ENCODE measurements around the gene C1orf146. TPM values are rescaled to one million over a fixed set of nuclear protein-coding genes. Genes with fewer than 3 reads are reported as not detected.
"Not testable (repeated sequence)": the region's sequence is repeated elsewhere in the genome, so short reads cannot be mapped to it uniquely, and the experiment has no call there.

C1orf146 gene
- total RNA-seq, 4 donors from 2014 or later: not detected

DNA sequence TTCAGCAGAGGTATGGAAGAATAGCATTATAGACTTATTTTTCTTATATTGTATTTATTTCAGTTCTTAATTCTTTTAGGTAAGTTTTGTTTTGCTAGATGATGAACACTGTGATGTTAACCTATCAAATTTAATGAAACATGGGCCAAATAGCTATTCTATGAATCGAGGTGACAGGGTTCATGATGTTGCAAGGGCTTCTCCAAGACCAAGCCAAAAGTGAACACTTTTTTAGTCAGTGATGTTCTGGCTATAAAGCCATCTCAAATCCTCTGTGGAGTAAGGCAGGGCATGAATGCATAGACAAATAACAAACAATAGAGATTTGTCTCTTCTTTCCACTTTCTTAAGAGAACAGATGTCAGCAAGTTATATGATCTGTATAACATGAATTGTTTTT is 26.7 kb downstream of the C1orf146 start:
- Histone ChIP-seq H3K4me3 (no peak overlapping the region), H3K9me3 (no peaks in the 10 kb centered on the region), H3K36me3 (peaks cover 0 to 4% of the 10 kb centered on the region in 2 donors), H3K4me1 (no peaks in the 10 kb centered on the region), H3K27me3 (no peaks in the 10 kb centered on the region), H3K27ac (no peak overlapping the region)
- no peak for DNase-seq
- TF ChIP-seq POLR2A (IDR thresholded peaks at IDR 0.05): no peak
- TF ChIP-seq, protein P1, sequence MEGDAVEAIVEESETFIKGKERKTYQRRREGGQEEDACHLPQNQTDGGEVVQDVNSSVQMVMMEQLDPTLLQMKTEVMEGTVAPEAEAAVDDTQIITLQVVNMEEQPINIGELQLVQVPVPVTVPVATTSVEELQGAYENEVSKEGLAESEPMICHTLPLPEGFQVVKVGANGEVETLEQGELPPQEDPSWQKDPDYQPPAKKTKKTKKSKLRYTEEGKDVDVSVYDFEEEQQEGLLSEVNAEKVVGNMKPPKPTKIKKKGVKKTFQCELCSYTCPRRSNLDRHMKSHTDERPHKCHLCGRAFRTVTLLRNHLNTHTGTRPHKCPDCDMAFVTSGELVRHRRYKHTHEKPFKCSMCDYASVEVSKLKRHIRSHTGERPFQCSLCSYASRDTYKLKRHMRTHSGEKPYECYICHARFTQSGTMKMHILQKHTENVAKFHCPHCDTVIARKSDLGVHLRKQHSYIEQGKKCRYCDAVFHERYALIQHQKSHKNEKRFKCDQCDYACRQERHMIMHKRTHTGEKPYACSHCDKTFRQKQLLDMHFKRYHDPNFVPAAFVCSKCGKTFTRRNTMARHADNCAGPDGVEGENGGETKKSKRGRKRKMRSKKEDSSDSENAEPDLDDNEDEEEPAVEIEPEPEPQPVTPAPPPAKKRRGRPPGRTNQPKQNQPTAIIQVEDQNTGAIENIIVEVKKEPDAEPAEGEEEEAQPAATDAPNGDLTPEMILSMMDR (IDR thresholded peaks at IDR 0.05 in 4 of 5, conservative IDR thresholded peaks at IDR 0.05 in 1 of 5): no peak
- in situ Hi-C loops (cut with MboI; ENCODE audit: low sequenced_read_pairs in 4 of 4) (no loop called here), intact Hi-C loops (cut with DNase I; ENCODE audit: low total_unique reads) (no loop called here)
- ATAC-seq: no peak

DNA sequence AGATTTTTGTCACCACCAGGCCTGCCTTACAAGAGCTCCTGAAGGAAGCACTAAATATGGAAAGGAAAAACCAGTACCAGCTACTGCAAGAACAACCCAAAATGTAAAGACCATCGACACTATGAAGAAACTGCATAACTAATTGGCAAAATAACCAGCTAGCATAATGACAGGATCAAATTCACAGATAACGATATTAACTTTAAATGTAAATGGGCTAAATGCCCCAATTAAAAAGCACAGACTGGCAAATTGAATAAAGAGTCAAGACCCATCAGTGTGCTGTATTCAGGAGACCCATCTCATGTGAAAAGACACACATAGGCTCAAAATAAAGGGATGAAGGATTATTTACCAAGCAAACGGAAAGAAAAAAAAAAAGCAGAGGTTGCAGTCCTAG is 37.0 kb downstream of the C1orf146 start:
- peaks cover 0 to 21% of the 10 kb centered on the region in 2 donors for H3K36me3 ChIP-seq
- H3K27ac ChIP-seq; H3K27me3 ChIP-seq; ATAC-seq; DNase-seq; H3K4me3 ChIP-seq; H3K9me3 ChIP-seq; in situ Hi-C loops (cut with MboI; ENCODE audit: low sequenced_read_pairs in 4 of 4); H3K4me1 ChIP-seq; intact Hi-C loops (cut with DNase I; ENCODE audit: low total_unique reads): not testable (repeated sequence)

DNA sequence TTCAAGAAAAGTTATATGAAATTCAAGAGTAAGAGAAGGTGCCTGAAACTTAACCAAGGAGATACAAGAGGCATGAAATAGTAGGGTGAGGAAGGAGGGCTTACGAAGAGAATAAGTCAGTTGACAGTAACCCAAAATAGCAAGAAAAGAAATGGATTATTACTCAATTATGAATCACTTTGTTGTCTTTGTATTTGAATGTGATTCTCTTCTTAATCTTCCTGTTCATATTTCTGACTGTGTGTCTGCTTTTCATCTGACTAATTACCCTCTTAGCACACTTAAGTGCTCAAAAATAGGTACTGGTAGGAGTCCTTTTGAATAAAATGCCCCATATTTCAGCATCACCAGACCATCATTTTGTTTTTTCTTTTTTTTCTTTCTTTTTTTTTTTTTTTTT is 41.6 kb downstream of the C1orf146 start:
- ATAC-seq (no peak), DNase-seq (no peak)
- H3K27me3 ChIP-seq: no peaks in the 10 kb centered on the region
- in situ Hi-C loops (cut with MboI; ENCODE audit: low sequenced_read_pairs in 4 of 4): no loop called here
- no peak overlapping the region for H3K4me3 ChIP-seq
- no peaks in the 10 kb centered on the region for H3K9me3 ChIP-seq
- no peaks in the 10 kb centered on the region for H3K4me1 ChIP-seq
- intact Hi-C loops (cut with DNase I; ENCODE audit: low total_unique reads): no loop called here
- TF ChIP-seq, protein P1 (IDR thresholded peaks at IDR 0.05 in 4 of 5, conservative IDR thresholded peaks at IDR 0.05 in 1 of 5): no peak
- TF ChIP-seq POLR2A (IDR thresholded peaks at IDR 0.05): no peak
- no peak overlapping the region for H3K27ac ChIP-seq
- peaks cover 0 to 22% of the 10 kb centered on the region in 2 donors for H3K36me3 ChIP-seq

DNA sequence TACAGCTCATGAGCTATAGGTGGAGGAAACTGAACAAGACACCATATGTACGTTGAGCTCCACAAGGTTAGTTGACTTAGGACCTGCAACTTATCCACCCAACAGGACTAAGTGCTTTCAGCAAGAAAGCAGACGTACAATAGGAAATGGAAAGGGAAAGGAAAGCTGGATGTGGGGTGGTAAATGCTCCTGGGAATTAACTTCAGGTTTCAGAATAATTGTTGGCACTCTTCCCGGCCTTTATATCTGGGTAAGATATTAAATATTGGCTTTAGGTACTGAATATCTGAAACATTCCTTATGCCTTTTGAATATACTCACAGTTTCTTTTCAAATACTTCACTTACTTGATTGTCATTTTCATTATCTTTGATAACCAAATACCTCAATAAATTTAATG is 44.8 kb downstream of the C1orf146 start:
- Histone ChIP-seq H3K4me1 (no peaks in the 10 kb centered on the region), H3K27me3 (no peaks in the 10 kb centered on the region), H3K9me3 (no peaks in the 10 kb centered on the region), H3K27ac (no peak overlapping the region), H3K36me3 (peaks cover 0 to 35% of the 10 kb centered on the region in 2 donors), H3K4me3 (no peak overlapping the region)
- intact Hi-C loops (cut with DNase I; ENCODE audit: low total_unique reads) (no loop called here), in situ Hi-C loops (cut with MboI; ENCODE audit: low sequenced_read_pairs in 4 of 4) (no loop called here)
- ATAC-seq: no peak
- no peak for TF ChIP-seq POLR2A (IDR thresholded peaks at IDR 0.05)
- TF ChIP-seq, protein P1 (IDR thresholded peaks at IDR 0.05 in 4 of 5, conservative IDR thresholded peaks at IDR 0.05 in 1 of 5): no peak
- DNase-seq: no peak

DNA sequence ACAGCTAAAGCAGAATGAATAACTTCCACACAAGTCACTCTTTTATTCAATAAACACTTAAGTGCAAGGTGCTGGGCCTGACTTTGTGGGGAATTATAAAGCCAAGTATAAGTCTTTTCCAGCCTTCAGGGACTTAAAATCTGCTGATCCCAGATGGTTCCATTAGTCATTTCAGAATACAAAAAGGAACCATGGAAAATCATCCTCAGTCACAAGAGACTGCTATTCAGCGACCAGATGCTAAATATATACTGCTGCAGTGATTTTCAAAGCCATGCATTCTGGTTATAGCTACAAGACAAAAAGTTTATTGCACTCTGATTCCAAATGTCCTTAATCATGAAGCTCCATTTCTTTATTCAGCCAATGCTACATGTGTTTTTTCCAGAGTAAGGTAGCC is 55.3 kb downstream of the C1orf146 start:
- Histone ChIP-seq H3K36me3 (peaks cover 3 to 14% of the 10 kb centered on the region in 2 donors), H3K27ac (no peak overlapping the region), H3K4me3 (no peak overlapping the region), H3K4me1 (no peaks in the 10 kb centered on the region), H3K9me3 (no peaks in the 10 kb centered on the region), H3K27me3 (no peaks in the 10 kb centered on the region)
- DNase-seq (no peak), ATAC-seq (no peak)
- intact Hi-C loops (cut with DNase I; ENCODE audit: low total_unique reads): no loop called here
- in situ Hi-C loops (cut with MboI; ENCODE audit: low sequenced_read_pairs in 4 of 4): no loop called here
- no peak for TF ChIP-seq POLR2A (IDR thresholded peaks at IDR 0.05)
- TF ChIP-seq, protein P1 (IDR thresholded peaks at IDR 0.05 in 4 of 5, conservative IDR thresholded peaks at IDR 0.05 in 1 of 5): no peak
